ENCODE data around the gene UBAC1.
"Not testable (repeated sequence)": the region's sequence is repeated elsewhere in the genome, so short reads cannot be mapped to it uniquely, and the experiment has no call there.

Gene UBAC1

GRCh38 chr9:135946392-135946994, 14.7 kb downstream of the UBAC1 start:
- in situ Hi-C loops (cut with HindIII; ENCODE audit: low pct_ligation_motif_present, low sequenced_read_pairs) = no loop called here
- no peaks in the 10 kb centered on the region for H3K27me3 ChIP-seq (replicated peaks)
- peaks cover 17% of the 10 kb centered on the region for H3K36me3 ChIP-seq (replicated peaks)
- no peak overlapping the region for H3K27ac ChIP-seq
- DNase-seq = no peak
- no peak overlapping the region for H3K4me3 ChIP-seq (ENCODE audit: low read depth, low read length)
- TF ChIP-seq, protein P1, sequence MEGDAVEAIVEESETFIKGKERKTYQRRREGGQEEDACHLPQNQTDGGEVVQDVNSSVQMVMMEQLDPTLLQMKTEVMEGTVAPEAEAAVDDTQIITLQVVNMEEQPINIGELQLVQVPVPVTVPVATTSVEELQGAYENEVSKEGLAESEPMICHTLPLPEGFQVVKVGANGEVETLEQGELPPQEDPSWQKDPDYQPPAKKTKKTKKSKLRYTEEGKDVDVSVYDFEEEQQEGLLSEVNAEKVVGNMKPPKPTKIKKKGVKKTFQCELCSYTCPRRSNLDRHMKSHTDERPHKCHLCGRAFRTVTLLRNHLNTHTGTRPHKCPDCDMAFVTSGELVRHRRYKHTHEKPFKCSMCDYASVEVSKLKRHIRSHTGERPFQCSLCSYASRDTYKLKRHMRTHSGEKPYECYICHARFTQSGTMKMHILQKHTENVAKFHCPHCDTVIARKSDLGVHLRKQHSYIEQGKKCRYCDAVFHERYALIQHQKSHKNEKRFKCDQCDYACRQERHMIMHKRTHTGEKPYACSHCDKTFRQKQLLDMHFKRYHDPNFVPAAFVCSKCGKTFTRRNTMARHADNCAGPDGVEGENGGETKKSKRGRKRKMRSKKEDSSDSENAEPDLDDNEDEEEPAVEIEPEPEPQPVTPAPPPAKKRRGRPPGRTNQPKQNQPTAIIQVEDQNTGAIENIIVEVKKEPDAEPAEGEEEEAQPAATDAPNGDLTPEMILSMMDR (IDR thresholded peaks at IDR 0.05; ENCODE audit: low read depth, low read length, missing control alignments) = no peak

GRCh38 chr9:135945969-135946368, 15.2 kb downstream of the UBAC1 start:
- Histone ChIP-seq H3K36me3 (replicated peaks) (peaks cover 17% of the 10 kb centered on the region), H3K27me3 (replicated peaks) (no peaks in the 10 kb centered on the region), H3K4me3 (ENCODE audit: low read depth, low read length) (no peak overlapping the region), H3K27ac (no peak overlapping the region)
- TF ChIP-seq, protein P1 (IDR thresholded peaks at IDR 0.05; ENCODE audit: low read depth, low read length, missing control alignments) = no peak
- no peak for DNase-seq
- in situ Hi-C loops (cut with HindIII; ENCODE audit: low pct_ligation_motif_present, low sequenced_read_pairs) = no loop called here

GRCh38 chr9:135944444-135945252, 16.5 kb downstream of the UBAC1 start:
- TF ChIP-seq, protein P1 (IDR thresholded peaks at IDR 0.05; ENCODE audit: low read depth, low read length, missing control alignments) = no peak
- Histone ChIP-seq H3K27me3 (replicated peaks) (no peaks in the 10 kb centered on the region), H3K4me3 (ENCODE audit: low read depth, low read length) (no peak overlapping the region), H3K27ac (no peak overlapping the region), H3K36me3 (replicated peaks) (peaks cover 20% of the 10 kb centered on the region)
- in situ Hi-C loops (cut with HindIII; ENCODE audit: low pct_ligation_motif_present, low sequenced_read_pairs) = no loop called here
- DNase-seq = no peak

DNA sequence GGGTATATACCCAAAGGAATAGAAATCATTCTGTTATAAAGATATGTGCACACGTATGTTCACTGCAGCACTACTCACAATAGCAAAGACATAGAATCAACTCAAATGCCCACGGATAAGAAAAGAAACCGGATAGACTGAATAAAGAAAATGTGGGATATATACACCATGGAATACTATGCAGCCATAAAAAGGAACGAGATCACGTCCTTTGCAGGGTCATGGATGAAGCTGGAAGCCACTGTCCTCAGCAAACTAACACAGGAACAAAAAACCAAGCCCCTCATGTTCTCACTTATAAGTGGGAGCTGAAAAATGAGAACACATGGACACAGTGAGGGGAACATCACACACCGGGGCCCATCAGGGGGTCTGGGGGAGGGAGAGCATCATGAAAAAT, 17.6 kb downstream of the UBAC1 start:
- H3K4me3 ChIP-seq (ENCODE audit: low read depth, low read length); DNase-seq; H3K27me3 ChIP-seq (replicated peaks); H3K27ac ChIP-seq; in situ Hi-C loops (cut with HindIII; ENCODE audit: low pct_ligation_motif_present, low sequenced_read_pairs): not testable (repeated sequence)
- H3K36me3 ChIP-seq (replicated peaks) = peaks cover 21% of the 10 kb centered on the region

- Histone ChIP-seq H3K4me3 (ENCODE audit: low read depth, low read length) (no peak overlapping the region), H3K27ac (no peak overlapping the region), H3K36me3 (replicated peaks) (peaks cover 34% of the 10 kb centered on the region), H3K27me3 (replicated peaks) (no peaks in the 10 kb centered on the region)
- no peak for DNase-seq
- TF ChIP-seq, protein P1 (IDR thresholded peaks at IDR 0.05; ENCODE audit: low read depth, low read length, missing control alignments) = no peak
- in situ Hi-C loops (cut with HindIII; ENCODE audit: low pct_ligation_motif_present, low sequenced_read_pairs) = no loop called here
Measured at GRCh38 chr9:135941288-135941995, 19.7 kb downstream of the UBAC1 start.

All from brain microvascular endothelial cell (primary cell).